ENCODE results near the gene DISC1. TPM values are rescaled to one million over a fixed set of nuclear protein-coding genes. Genes with fewer than 3 reads are reported as not detected.

Gene DISC1
- total RNA-seq, 1 experiment from 2014 or later, result 1.8 TPM

DNA sequence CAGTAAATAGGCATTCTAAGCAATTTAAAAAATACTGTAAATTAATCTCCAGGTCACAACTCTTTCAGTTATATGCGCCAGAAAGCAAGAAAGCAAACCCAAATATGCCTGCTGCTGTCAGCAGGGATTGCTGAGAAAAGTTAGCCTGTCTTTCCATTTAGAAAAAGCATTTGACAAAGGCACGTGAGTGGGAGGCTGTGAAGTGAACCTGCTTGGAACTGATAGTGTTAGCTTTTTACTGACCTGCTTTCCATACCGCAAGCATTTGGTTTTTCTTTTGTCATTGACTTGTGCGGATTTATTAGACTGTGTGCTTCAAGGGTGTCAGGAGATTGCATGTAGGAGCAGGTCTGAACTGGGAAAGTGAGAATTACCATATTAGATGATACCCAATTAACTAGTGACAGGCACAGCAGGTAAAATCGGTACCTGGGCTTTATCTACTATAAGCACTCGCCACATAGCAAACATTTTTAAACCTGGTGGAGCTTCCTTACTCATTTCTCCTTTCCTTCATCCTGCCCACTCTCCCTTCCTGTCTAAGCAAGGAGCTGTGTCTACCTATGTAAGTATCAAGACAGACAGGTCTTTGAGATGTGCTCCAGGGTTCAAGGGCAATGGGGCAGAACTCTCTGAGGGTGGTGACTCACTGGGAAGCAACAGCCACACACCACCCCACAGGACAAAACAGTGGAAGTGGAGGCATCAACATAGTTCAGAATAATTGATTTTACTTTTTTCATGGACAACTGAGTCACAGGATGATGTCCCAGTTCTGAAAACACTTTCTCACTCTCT is 323.9 kb downstream of the DISC1 start (continued):
- TF ChIP-seq, protein P1, sequence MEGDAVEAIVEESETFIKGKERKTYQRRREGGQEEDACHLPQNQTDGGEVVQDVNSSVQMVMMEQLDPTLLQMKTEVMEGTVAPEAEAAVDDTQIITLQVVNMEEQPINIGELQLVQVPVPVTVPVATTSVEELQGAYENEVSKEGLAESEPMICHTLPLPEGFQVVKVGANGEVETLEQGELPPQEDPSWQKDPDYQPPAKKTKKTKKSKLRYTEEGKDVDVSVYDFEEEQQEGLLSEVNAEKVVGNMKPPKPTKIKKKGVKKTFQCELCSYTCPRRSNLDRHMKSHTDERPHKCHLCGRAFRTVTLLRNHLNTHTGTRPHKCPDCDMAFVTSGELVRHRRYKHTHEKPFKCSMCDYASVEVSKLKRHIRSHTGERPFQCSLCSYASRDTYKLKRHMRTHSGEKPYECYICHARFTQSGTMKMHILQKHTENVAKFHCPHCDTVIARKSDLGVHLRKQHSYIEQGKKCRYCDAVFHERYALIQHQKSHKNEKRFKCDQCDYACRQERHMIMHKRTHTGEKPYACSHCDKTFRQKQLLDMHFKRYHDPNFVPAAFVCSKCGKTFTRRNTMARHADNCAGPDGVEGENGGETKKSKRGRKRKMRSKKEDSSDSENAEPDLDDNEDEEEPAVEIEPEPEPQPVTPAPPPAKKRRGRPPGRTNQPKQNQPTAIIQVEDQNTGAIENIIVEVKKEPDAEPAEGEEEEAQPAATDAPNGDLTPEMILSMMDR (IDR thresholded peaks at IDR 0.05 in 2 of 3, conservative IDR thresholded peaks at IDR 0.05 in 1 of 3; ENCODE audit: borderline replicate concordance in 1 of 3, insufficient read depth in 1 of 3, low read depth in 2 of 3, low read length in 2 of 3), result no peak
- TF ChIP-seq ELF1 (IDR thresholded peaks at IDR 0.05; ENCODE audit: borderline replicate concordance, low read depth) (no peak), SP1 (IDR thresholded peaks at IDR 0.05; ENCODE audit: low read depth) (no peak), RAD21 (IDR thresholded peaks at IDR 0.05; ENCODE audit: low read depth) (no peak), SRF (IDR thresholded peaks at IDR 0.05; ENCODE audit: low read depth) (no peak), EGR1 (IDR thresholded peaks at IDR 0.05; ENCODE audit: low read depth) (no peak), CBX3 (IDR thresholded peaks at IDR 0.05; ENCODE audit: low read depth) (no peak), ZFX (IDR thresholded peaks at IDR 0.05) (no peak), SIN3A (IDR thresholded peaks at IDR 0.05; ENCODE audit: low read depth) (no peak), POLR2AphosphoS5 (IDR thresholded peaks at IDR 0.05; ENCODE audit: low read depth, low read length) (no peak), JUND (IDR thresholded peaks at IDR 0.05) (no peak)
- TF ChIP-seq, protein P2, sequence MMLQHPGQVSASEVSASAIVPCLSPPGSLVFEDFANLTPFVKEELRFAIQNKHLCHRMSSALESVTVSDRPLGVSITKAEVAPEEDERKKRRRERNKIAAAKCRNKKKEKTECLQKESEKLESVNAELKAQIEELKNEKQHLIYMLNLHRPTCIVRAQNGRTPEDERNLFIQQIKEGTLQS (IDR thresholded peaks at IDR 0.05), result no peak
- TF ChIP-seq, protein P3, sequence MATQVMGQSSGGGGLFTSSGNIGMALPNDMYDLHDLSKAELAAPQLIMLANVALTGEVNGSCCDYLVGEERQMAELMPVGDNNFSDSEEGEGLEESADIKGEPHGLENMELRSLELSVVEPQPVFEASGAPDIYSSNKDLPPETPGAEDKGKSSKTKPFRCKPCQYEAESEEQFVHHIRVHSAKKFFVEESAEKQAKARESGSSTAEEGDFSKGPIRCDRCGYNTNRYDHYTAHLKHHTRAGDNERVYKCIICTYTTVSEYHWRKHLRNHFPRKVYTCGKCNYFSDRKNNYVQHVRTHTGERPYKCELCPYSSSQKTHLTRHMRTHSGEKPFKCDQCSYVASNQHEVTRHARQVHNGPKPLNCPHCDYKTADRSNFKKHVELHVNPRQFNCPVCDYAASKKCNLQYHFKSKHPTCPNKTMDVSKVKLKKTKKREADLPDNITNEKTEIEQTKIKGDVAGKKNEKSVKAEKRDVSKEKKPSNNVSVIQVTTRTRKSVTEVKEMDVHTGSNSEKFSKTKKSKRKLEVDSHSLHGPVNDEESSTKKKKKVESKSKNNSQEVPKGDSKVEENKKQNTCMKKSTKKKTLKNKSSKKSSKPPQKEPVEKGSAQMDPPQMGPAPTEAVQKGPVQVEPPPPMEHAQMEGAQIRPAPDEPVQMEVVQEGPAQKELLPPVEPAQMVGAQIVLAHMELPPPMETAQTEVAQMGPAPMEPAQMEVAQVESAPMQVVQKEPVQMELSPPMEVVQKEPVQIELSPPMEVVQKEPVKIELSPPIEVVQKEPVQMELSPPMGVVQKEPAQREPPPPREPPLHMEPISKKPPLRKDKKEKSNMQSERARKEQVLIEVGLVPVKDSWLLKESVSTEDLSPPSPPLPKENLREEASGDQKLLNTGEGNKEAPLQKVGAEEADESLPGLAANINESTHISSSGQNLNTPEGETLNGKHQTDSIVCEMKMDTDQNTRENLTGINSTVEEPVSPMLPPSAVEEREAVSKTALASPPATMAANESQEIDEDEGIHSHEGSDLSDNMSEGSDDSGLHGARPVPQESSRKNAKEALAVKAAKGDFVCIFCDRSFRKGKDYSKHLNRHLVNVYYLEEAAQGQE (IDR thresholded peaks at IDR 0.05; ENCODE audit: low read depth), result no peak
